NCI-H524 treated with DMSO at 0.1 percent for 48 hours (cell line): ENCODE data around the gene MYOZ3.

Experiments used
- DNase-seq: peaks from one replicate; lab custom pipeline; 2025; lab: John Stamatoyannopoulos, UW

The MYOZ3 gene, protein sequence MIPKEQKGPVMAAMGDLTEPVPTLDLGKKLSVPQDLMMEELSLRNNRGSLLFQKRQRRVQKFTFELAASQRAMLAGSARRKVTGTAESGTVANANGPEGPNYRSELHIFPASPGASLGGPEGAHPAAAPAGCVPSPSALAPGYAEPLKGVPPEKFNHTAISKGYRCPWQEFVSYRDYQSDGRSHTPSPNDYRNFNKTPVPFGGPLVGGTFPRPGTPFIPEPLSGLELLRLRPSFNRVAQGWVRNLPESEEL

DNA sequence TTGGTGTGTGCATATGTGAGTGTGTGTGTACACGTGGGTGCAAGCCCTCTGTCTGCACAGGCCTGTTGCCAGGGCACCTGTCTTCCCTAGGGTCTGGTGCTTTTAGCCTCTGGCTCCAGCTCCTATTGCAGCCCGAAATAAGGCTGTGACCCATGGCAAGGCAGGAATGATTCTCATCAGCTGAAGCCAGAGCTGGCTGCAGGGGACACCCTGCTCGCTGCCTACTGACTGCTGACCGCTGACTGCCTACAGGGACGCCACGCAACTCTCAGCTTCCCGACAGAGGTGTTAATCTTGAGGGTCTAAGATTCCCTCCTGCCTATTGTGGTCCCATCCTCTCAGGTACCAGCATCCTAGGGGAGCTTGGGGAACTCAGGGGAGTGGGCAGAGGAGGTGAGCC lies at the start of gene MYOZ3:
Gene MYOZ3 (plus strand): TSS at position 166 of the 400 bp plus-strand sequence. CDS start 1,691 bp downstream, outside the sequence.
- DNase-seq: no peak

GRCh38 chr5:150612405-150612804 lies 48.6 kb upstream of the MYOZ3 start:
- no peak for DNase-seq

DNA sequence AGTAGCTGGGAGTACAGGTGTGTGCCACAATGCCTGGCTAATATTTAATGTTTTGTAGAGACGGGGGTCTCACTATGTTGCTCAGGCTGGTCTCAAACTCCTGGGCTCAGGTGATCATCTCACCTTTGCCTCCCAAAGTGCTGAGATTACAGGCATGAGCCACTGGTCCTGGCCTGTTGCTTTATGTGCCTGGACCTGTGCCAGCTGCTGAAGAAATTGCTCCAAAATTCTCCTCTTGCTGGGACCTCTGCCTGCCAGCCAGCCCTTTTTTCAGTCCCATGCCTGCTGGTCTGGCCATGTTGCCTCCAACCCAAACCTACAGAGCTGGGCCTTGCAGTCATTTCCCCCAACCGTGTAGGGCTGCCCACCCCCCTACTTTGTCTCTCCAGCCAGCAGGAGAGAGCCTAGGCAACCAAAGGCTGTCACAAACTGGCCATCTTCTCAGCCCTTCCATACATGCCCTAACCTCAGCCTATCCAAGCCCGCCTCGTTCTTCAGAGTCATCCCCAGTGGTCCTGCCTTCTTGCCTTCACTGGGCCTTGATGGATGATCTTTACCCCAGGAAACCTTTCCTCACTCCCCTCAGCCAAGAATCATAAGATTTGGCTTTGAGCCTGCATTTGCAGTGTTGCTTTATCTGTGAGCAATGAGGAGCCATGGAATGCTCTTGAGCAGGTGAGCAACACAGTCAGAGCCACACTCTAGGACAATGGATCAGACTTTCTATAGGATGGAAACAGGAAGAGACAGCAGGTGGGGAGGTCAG lies 48.0 kb upstream of the MYOZ3 start:
- no peak for DNase-seq

- DNase-seq: no peak
Observed at GRCh38 chr5:150613991-150614660, 46.9 kb upstream of the MYOZ3 start.

- no peak for DNase-seq
Observed at GRCh38 chr5:150614661-150615060, 46.4 kb upstream of the MYOZ3 start.

- DNase-seq: peak; percentile 75
Observed at GRCh38 chr5:150615141-150615699, 45.8 kb upstream of the MYOZ3 start.

DNA sequence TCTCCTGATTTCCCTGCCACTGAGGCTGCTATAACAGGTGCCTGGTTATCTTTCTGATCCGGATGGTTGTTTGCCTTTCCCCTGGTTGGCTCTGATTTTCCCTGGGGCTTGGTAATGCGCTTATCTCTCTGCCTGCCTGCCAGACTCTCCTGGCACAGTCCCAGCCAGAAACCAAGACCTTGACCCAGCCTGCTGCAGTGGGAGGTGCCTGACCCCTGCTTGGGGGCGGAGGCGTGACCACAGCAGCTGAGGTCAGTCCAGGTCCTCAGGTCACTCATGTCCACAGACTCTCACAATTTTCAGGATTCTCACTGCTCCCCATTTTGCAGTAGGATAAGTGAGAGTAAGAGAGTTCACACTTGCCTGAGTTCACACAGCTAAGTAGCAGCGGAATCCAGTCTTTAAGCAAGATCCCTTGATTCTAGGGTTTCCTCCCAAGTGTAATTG lies 45.0 kb upstream of the MYOZ3 start:
- DNase-seq: peak; percentile 54

DNA sequence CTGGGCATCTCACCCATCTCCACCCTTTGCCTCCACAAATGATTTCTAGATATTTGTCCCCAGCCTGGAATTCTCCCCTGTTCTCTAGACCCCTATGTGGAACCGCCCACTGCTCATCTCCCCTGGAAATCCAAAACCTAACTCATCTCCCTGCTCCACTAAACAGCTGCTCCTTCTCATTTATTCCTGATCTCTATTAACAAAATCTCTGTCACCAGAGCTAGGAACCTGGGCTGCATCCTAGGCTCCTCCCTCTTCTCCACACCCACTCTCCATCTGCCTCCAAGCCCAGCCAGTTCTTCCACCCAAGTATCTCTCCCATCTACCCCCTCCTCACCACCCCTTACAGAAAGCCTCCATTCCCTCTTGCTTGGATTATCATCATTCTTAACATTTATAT lies 44.5 kb upstream of the MYOZ3 start:
- DNase-seq: peak; percentile 83

GRCh38 chr5:150618163-150618562 lies 42.9 kb upstream of the MYOZ3 start:
- DNase-seq: no peak

GRCh38 chr5:150618588-150619281 lies 42.3 kb upstream of the MYOZ3 start:
- DNase-seq: no peak

- DNase-seq: no peak
Observed at GRCh38 chr5:150619359-150620230, 41.5 kb upstream of the MYOZ3 start.

DNA sequence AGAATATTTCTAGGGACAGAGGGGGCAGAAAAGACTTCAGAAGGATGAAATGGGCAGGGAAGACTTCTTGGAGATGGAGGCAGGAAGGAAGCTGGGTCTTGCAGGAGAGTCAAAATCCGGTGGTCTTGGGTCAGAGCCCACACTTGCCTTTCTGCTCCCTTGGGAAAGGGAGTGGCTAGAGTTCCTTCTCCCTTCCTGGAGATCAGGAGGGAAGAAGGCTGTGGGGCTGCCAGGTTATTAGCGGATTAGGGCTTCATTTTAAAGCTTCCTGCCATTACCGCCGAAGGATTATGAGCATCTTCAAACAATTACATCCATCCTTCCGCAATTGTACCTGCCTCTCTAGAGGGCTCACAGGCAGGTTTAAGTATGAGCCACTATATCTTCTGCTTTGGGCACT lies 39.8 kb upstream of the MYOZ3 start:
- DNase-seq: peak; percentile 41

DNA sequence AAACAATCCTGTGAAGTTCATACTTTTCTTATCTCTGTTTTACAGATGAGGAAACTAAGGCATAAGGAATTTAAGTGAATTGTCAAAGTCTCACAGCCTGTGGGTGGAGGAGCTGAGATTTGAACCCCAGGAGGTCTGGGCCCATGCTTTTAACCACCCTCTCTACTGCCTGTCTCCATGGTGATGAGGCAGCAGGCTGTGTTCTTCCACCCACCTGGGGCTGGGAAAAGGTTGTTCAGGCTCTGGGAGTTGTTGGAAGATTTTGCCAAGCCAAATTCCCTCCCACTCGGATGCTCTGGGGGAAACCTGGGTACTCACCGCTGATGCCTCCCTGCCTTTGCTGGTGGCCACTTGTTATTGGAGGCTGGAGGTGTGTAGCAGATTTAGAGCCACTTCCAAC lies 38.9 kb upstream of the MYOZ3 start:
- no peak for DNase-seq

- no peak for DNase-seq
Observed at GRCh38 chr5:150623152-150623877, 37.7 kb upstream of the MYOZ3 start.

DNA sequence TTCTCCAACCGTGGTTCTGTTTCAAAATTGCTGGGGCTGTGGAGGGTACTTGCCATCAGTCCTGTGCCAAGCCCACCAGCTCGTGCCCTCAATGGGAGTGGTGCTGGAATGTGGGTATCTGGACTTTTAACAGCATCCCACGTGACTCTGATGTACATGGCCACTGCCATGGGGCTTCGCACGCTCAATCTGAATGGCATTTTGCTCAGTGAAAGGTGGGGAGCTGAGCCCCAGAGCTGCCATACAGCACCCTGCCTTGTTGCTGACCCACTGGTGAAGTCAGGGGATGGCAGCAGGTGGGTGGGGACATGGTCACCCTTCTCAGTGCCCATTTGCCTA lies 37.2 kb upstream of the MYOZ3 start:
- no peak for DNase-seq

DNA sequence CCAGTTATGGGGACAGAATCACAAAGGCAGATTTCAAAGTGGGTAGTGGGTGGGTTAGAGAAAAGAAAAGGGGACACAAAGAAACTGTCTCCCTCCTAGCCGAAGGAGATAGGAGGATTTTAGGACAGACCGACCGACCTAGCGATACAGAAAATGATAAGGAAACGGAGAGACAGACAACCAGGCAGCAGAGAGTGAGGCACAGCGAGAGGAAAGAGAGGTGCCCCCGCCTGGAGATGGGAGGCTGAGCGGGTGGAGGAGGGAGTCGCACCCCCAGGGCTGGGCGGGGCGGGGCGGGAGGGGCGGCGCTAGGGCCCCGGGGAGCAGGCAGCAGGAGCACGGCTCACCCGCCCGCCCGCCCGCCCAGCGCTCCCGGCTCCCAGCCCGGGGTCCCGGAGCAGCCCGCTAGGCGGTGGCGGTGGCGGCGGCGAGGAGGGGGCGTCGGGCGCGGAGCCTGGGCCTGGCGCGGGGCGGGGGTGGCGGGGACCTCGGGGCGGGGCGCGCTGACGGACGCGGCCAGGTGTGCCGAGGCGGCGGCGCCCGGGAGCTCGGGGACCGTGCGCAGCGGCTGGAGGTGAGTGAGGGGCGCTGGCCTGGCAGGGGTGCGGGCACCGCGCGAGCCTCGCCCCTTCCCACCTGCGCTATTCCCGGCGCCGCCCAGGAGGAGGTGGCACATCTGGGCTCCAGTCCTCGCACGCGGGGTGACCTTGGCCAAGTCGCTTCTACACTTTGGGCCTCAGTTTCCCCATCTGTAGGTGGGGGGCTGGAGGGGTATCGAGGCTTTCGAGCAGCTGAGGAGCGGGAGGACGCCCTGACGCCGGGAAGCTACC lies 36.5 kb upstream of the MYOZ3 start:
- no peak for DNase-seq

DNA sequence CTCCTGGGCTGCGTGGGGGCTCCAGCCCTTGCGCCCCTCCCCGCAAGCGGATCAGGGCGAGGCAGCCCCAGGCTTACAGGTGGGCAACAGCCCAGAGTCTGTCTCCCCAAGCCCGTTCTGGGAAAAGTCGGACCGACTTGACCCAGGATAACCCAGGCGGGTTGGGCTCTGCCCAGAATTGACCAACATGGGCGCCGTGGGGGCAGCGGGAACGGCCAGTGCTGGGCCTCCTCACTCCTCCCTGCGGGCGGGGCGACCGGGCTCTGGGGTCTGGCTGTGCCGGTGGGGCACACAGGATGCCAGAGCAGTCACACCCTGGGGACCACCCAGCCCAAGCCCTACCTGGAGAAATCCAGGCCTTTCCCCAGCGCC lies 35.9 kb upstream of the MYOZ3 start:
- DNase-seq: no peak

DNA sequence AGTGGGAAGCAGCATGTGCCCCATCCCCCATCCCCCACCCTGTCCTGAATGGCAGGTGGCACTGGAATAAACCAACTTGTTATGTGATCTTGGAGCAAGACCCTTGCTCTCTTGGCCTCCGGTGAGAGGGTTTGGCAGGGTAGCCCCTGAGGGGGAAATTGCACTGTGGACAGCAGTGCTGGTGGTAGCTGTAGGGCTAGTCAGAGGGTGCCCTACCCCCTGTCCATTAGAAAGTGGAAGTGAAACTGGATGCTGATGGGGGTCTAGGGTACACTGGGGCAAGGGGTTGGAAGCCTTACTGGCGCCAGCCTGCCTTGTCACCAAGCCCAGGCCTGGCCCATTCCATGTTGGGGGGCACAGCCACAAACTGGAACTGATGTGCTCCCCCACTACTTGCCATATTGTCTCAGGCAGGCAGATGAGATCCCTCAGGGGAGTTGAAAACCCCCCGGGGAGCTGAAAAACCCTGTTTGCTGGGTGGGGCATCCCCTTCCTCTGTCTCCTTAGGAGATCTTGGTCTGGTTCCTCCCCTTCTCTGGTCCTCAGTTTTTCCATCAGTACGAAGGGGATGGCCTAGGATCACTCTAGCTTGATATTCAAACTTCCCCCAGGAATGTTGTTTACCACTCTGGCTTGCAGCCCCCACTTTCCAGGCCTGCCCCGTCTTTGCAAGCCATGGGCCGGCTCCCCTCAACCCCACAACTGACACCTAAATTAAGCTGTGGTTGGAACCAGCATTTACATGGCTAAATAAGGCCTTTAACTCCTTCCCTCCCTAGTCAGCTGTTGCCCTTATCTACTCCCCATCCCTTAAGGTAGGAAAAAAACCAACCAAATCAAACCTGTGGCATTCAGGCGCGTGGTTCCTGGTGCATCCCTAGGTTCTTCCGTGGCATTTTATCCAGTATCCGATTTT lies 35.0 kb upstream of the MYOZ3 start:
- DNase-seq: no peak

DNA sequence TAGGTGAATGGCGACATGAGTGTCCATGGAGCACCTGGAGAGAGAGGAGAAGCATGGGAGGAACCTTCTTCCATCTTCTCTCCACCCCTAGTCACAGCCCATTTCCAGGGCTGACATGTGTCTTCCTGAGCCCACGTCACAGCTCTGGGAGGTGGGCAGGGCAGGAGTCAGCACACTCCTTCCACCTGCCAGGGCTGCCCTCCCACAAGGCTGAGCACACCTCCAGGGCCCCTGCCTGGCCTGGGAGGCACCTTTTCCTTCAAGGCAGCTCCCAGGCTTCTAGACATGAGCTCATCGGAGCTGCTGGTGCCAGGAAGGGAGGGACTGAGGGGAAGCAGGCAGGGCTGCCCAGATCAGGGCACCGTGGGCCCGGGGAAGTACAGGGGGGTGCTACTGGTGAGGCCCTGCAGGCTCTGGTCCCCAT lies 34.2 kb upstream of the MYOZ3 start:
- DNase-seq: no peak
